Fibroblast of the aortic adventitia (primary cell): ENCODE measurements around the gene PLXDC1. TPM values are rescaled to one million over a fixed set of nuclear protein-coding genes. Genes with fewer than 3 reads are reported as not detected.

Experiments used
- DNase-seq: peaks from one replicate; pipeline ENCODE4 v3.0.0-alpha.2; 2010; ENCODE audit warnings: low read depth
- H3K4me3 ChIP-seq: 2 replicates; pipeline ENCODE4 v1.5.1; 2011; ENCODE audit warnings: low read depth, mild to moderate bottlenecking, control low read depth, low read length, moderate library complexity
- total RNA-seq: library from RNA; depleted of rRNA; stranded (reverse); fragments of >200 nt; gene quantifications from 2 replicates; pipeline ENCODE4 v1.2.3, GENCODE V29; 2012; ENCODE audit warnings: low replicate concordance
- TF ChIP-seq, protein P1 (sequence below): IDR thresholded peaks from 2 replicates; pipeline ENCODE4 v1.5.1; 2011; ENCODE audit warnings: mild to moderate bottlenecking, low read length, control low read depth, inconsistent platforms; ENCODE audit not compliant: insufficient read depth

Gene PLXDC1
- total RNA-seq, 1 donor = 3.3 TPM

DNA sequence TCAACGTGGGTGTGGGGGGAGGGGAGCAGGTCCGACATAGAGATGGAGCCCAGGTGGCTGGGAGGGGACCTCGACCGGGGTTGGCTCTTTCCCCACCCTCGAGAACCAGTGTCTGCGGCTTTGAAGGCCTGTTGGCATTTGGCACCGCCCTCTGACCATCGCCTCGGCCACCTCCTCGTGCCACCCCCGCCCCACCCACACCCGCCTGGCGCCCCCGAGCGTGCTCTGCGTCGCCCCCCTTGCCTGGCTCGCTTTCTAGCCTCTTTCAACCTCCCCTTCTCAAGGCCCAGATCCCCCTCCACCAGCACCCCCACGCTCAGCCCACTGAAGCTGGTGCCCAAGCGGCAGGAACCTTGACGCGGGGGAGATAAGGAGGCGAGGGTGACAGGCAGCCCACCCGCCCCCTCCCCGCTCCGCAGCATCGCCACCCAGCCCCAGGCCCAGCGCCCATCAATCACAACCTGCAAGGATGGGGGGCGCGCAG lies 45.4 kb upstream of the PLXDC1 start:
- no peak for DNase-seq
- H3K4me3 ChIP-seq = peak overlapping the region; percentile 81
- TF ChIP-seq, protein P1, sequence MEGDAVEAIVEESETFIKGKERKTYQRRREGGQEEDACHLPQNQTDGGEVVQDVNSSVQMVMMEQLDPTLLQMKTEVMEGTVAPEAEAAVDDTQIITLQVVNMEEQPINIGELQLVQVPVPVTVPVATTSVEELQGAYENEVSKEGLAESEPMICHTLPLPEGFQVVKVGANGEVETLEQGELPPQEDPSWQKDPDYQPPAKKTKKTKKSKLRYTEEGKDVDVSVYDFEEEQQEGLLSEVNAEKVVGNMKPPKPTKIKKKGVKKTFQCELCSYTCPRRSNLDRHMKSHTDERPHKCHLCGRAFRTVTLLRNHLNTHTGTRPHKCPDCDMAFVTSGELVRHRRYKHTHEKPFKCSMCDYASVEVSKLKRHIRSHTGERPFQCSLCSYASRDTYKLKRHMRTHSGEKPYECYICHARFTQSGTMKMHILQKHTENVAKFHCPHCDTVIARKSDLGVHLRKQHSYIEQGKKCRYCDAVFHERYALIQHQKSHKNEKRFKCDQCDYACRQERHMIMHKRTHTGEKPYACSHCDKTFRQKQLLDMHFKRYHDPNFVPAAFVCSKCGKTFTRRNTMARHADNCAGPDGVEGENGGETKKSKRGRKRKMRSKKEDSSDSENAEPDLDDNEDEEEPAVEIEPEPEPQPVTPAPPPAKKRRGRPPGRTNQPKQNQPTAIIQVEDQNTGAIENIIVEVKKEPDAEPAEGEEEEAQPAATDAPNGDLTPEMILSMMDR = no peak

DNA sequence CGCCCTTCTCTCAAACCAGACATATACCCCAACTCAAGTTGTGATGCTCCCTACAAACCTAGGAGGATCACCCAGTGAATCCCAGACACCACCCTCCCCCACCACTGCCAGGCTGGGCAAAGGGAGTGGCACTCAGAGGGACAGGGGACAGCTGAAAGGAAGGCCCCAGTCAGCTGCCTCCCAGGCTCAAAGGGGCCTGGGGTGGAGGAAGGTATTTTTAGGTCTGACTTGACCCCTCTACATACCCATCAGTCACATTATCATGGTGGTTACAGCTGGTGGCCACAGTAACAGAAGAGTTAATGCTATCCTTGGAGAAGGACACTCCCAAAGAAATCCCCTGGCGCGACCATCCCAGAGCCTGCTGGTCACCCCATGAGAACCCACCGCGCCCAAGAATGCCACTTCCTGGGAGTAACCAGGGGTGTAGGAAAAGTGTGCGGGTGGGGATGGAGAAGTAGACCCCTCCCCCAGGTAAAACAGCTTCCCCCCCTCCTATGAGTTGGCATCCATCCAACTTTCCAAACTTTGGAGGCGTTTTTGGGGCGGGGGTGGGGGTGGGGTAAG lies 44.9 kb upstream of the PLXDC1 start:
- peak overlapping the region; percentile 81 for H3K4me3 ChIP-seq
- TF ChIP-seq, protein P1 = no peak
- DNase-seq = no peak

DNA sequence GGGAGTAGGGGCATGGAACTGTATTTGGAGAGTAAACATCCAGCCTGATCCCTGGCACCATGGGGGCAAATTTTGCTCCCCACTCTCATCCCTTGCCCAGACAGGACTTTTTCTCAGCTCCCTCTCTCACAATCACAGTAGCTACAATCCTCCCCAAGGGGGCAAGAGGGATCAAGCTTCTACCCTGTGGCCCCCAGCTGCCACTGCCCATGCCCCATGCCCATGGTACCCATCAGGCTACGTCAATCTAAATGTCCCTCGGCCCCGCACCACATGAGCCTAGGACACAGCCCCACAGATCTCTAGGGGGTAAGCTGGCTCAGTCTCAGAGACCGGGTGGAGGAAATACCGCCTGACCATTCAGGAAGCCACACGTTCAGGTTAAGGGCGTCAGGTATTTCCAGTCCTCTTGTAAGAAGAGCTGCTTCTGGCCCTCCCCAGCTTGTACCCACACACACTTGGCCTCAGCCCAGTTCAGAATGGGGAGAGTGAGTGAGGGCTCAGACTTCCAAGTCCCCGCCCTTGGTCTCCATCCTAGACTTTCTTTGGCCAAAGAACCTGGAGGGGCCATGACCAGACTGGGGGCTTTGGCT lies 44.2 kb upstream of the PLXDC1 start:
- TF ChIP-seq, protein P1 = no peak
- H3K4me3 ChIP-seq = peak overlapping the region; percentile 81
- DNase-seq = peak; percentile 49

DNA sequence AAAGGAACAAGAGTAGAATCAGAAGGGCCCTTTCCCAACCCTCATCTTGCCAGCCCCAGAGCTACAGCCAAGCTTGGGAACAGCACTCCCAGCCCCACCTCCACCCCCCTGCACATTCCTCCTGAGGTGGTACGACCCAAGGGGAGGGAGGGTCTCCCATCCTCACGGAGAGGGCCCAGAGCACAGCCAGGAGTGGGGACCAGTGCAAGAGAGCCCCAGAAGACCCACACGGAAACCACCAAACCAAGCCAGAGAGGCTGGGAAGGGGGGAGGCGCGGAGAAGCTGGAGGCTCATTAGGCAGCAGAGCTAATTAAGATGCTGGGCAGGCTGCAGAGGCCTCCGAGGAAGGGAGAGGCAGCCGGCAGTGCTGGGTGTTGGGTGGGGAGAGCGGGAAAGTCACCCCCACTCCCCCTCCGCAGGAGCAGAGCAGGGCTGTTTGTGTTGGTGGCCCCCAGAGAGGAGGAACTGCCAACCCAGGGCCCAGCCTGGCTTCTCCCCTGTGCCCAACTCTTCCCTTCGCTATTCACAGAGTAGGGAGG lies 43.6 kb upstream of the PLXDC1 start:
- no peak for DNase-seq
- H3K4me3 ChIP-seq = peak overlapping the region; percentile 81
- TF ChIP-seq, protein P1 = no peak

DNA sequence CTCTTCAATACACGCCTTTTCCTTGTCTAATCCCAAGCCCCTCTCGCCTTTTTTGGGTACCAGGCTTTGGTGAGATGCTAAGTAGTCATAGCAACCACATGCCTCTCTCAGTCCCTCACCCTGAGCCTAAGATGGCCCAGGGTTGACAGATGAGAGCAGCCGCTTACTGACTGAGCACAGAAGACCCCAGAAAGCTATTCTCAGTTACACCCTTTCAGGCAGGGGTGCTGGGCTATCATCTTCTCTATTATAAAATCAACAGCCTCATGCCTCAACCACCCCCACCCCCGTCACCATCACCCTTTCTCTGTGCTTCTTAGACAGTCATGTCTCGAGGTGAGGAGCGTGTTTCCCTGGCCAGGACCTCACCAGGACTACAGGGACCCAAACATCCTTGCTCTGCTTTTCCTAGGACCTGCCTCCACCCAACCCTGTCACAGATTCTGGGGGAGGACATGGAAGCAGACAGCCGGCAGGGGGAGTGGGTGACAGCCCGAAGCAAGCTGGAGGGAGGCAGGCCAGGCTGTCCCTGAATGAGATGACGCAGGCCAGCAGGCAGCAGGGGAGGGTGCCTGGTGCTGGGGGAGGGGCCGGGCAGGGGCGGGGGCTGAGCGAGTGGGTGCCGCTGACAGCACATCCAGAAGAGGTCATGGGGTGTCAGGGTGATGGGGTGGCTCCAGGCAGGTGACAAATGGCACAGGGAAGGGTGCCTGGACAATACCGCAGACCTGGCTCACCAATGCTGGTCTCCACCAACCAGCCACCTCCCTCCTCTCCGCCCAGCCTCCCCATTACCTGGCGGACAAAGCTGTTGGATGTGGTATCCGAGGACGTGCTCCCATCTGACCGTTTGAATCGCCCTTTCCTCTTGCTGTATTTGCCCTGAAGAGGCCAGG lies 42.9 kb upstream of the PLXDC1 start:
- DNase-seq = peak; percentile 58
- TF ChIP-seq, protein P1 = peak; percentile 61
- peak overlapping the region; percentile 81 for H3K4me3 ChIP-seq

DNA sequence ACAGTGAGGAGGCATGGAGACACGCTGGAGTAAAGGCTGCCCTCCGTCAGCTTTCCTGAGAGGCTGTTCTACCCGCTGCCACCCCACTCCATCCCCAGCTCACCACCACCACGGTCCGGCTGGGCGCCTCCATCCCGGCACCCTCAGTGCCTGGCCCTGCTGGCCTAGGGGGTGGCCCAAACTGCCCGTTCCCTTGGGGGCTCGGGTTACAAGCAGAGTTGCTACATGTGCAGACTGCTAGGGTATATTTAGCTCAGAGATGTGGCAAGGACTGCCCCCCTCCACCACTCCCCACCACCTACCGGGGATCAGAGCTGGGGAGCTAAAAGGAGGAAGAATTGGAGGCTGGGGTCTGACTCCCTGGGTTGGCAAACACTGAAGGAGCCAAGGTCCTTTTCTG lies 41.9 kb upstream of the PLXDC1 start:
- H3K4me3 ChIP-seq = no peak overlapping the region
- TF ChIP-seq, protein P1 = no peak
- no peak for DNase-seq
